IPS-NIHi7 (cell line): ENCODE data around the gene RPP25L.
"Not testable (repeated sequence)": the region's sequence is repeated elsewhere in the genome, so short reads cannot be mapped to it uniquely, and the experiment has no call there.

Source experiments
- DNase-seq: peaks from one replicate; pipeline ENCODE4 v3.0.0; 2012; ENCODE audit warnings: mixed read lengths; ENCODE audit errors: extremely low spot score

Gene RPP25L

GRCh38 chr9:34611811-34612787 is at the start of gene RPP25L:
RPP25L (minus strand) TSS chr9:34612097; CDS start chr9:34611296, 801 bp downstream.
- DNase-seq: peak; percentile 94

DNA sequence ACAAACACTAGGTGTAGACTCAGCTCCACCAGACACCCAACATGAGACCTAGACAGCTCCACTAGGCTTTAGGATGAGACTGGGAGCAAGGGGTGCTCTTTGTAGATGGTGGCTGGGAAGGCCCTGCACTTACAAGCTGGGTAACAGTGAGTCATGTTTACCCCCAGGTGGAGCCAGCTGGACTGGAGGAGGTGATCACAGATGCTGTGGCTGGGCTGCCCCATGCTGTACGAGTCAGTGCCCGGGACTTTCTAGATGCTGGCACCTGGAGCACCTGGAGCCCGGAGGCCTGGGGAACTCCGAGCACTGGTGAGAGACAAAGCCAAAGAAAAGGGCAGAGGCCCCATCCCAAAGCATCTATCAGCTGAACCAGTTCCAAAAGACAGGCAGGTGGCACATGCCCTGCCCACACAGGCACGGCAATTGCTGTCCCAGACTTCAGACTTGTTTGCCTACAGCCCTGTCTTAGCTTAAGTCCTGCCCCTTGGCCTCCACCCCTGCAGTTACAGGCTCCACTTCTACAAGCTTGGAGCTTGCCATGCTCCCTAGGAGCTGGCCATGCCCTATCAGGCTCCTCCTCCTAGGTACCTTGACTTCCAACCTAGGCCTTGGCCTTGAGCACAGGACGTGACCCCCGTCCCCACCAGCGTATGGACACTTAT is 47.8 kb upstream of the RPP25L start:
- no peak for DNase-seq

GRCh38 chr9:34658461-34658860 is 46.6 kb upstream of the RPP25L start:
- no peak for DNase-seq

DNA sequence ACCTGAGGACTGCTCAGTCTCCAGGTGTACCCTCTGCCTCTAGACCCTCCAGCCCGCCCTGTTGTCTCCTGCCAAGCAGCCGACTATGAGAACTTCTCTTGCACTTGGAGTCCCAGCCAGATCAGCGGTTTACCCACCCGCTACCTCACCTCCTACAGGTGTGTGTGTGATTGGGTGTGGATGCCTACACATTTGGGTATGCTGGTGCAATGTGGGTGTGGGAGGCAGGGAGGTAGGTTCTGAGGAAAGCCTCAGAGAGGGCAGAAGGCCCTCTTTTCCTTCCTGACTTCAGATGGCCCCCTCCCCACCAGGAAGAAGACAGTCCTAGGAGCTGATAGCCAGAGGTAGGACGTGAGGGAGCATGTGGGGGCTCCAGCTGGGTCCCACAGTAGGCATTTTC is 45.1 kb upstream of the RPP25L start:
- DNase-seq: no peak

DNA sequence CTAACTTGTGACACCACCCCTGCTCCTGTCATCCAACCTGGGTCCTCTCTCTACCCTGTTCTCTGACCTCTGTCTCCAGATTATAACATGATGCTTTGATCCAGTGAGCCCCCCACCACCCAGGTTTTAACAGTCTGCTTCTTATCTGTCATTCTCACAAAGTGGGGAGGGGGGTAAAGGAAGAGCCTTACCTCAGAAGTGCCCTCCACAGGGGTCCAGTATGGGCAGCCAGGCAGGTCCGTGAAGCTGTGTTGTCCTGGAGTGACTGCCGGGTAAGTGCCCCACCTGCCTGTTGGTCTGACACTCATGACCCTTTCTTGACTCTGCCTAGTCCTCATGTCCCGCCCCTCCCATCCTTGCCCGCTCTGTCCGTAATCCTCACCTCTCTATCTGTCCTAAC is 43.5 kb upstream of the RPP25L start:
- DNase-seq: no peak

GRCh38 chr9:34654323-34655051 is 42.6 kb upstream of the RPP25L start:
- DNase-seq: no peak

DNA sequence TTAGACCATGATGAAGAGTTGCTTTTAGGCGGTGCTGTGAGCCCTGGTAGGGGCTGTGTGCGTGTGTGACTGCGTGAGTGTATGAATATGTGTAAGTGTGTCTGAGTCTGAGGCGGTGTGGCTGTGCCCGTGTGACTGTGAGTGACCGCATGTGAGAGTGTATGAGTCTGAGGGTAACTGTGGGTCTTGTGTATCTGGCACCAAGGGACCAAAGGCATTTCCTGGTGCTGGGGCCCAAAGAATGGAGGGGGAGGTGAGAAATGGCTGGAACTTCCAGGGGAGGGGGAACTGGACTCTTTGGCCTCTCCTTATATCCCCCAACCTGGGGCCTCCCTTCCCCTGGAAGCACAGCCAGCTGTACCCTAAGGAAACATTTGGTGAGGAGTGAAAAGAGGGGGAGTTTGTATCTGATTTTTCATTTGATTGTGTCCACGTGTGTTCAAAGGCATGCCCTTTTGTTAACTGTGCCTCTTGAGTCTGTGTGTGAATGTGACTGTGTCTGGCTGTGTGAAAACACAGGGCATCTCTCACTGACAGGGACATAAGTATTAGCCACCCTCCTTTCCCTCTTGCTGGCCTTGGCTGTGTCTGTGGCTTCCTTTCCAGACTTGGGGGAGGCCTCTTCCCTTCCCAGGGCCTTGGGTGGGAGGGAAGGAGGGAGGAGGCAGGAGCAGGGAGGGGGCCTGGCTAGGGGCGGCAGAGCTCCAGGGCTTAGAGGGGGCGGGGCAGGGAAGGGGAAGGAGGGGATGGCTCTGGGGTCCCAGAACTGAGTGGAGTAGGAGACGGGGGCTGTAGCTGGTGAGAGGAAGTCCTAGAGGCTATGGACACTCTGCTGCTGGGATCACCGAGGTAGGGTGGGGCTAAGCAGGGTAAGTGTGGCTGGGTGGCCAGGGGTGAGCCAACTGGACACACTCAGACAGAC is 41.5 kb upstream of the RPP25L start:
- DNase-seq: peak; percentile 37

DNA sequence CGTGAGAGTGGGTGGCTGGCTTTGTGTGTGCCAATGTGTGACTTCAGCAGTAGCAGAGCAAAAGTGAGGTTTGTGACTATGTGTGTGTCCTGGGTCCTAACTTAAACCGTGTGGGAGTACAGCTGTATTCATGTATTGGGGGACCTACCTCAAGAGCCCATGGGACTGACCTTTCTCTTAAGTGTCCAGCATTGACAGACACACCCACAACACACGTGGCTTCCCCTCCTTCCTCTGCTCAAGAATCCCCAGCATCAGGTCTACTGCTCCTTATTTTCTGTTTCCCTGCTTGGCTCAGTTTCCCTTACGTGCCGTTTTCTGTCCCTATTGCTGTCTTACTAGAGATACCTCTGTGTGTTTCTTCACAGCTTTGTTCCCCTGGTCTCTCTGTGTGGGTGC is 40.7 kb upstream of the RPP25L start:
- DNase-seq: no peak

DNA sequence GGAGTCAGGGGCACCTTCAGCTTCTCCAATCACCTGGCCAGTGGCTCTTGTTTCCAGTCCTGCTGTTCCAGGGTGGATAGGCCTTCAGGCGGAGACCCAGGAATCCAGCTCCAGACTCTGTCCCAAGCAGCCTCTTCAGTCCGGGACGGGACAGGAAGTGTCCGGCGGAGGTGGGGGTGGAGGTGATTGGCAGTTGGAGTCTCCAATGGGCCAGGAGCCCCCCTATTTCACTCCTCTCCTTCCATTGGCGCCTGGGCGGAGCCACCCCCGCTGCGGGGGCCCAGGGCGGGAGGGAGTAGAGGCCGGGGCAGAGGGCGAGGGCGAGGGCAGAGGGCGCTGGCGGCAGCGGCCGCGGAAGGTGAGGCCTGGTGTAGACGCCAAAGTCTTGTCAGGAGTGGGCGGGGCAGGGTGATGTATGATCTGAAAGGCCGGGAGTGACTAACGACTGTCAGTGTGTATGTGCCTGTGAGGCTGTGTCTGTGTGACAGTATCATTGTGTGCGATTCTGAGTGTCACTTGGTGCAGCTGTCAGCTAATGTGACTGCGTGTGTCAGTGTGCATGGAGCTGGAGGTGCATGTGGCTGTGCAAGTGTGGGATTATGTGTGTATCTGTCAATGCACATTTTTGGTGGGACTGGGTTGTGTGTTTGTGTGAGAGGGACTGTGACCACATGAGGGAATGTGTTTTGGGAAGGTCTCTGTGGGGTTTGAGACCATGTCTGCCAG is 40.1 kb upstream of the RPP25L start, which contains the start of gene IL11RA:
TSS of gene IL11RA (plus strand) at position 310 of the 726 bp plus-strand sequence. CDS start 3,033 bp downstream, outside the sequence.
- DNase-seq: peak; percentile 95

DNA sequence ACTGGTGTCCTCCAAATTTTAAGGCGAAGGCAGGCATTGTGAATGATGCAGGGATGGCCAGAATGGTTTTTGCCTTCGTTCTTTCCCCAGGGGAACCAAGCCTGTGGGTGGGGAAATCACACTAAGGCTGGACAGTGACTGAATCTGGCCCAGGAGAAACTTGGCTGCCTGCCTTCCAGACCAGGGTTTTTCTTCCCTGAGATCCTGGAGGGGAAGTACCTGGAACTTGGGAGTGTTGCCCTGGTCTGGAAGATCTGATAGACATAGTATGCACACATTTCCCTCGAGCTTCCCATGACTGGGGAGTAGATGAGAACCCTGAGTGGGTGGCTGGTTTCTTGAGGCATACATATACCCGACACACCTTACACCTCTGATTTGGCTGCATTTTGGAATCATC is 39.4 kb upstream of the RPP25L start:
- DNase-seq: no peak

DNA sequence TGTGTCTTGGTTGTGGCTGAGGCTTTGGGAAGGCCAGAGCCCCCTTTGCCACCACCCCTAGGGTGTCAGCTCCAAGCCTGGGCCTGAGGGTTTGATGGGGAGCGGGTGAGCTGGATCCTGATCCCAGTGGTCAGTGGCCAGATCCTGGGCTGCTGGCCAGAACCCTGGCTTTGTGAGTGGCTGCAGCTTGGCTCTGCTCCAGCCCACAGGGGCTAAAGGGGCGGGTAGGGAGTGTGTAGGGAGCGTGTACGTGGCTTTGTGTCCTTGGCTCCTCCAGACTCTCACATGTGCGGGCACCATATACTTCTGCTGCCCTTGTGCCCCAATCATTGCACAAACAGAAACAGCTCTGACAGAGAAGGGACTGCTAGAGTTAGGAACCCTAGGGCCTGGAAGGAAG is 38.9 kb upstream of the RPP25L start:
- DNase-seq: no peak

- DNase-seq: no peak
These were observed 36.8 kb upstream of the RPP25L start for GRCh38 chr9:34648673-34649072.

- DNase-seq: no peak
These were observed 35.8 kb upstream of the RPP25L start for GRCh38 chr9:34647651-34648050.

DNA sequence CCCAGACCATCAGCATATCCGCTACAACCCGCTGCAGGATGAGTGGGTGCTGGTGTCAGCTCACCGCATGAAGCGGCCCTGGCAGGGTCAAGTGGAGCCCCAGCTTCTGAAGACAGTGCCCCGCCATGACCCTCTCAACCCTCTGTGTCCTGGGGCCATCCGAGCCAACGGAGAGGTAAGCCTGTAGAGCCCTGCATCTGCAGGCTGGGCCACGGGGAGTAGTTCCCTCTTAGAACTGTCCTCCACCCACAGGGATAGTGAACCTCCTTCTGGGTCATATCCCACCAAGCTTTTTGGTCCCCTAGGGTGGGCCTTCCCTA is 35.1 kb upstream of the RPP25L start:
- no peak for DNase-seq

- peak; percentile 95 for DNase-seq
These were observed 34.5 kb upstream of the RPP25L start, which contains the start of gene GALT for GRCh38 chr9:34646211-34647083. GALT (plus strand) TSS chr9:34646675; CDS start chr9:34646705, 30 bp downstream.

GRCh38 chr9:34644766-34645314 is 32.9 kb upstream of the RPP25L start:
- no peak for DNase-seq

DNA sequence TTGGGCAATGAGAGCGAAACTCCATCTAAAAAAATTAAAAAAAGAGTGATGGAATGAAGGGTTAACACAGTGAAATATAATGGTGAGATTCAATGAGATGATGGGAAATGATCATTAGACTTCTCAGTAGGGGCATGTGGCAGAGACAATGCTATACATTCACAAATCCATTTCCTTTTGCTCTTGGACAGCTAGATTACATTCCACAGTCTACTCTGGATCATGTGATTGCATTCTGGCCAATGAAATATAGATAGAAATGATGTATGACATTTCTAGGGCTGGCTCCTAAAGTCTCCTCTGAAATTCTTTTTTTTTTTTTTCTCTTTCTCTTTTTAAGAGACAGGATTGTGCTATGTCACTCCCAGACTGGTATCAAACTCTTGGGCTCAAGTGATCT is 30.8 kb upstream of the RPP25L start:
- no peak for DNase-seq

DNA sequence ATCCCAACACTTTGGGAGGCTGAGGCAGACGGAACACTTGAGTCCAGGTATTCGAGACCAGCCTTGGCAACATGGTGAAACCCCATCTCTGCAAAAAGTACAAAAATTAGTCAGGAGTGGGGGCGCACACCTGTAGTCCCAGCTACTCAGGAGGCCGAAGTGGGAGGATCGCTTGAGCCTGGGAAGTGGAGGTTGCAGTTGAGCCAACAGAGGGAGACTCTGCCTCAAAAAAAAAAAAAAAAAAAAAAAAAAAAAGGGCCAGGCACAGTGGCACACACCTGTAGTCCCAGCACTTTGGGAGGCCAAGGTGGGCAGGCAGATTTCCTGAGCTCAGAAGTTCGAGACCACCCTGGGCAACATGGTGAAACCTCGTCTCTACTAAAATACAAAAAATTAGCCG is 27.4 kb upstream of the RPP25L start:
- DNase-seq: not testable (repeated sequence)

DNA sequence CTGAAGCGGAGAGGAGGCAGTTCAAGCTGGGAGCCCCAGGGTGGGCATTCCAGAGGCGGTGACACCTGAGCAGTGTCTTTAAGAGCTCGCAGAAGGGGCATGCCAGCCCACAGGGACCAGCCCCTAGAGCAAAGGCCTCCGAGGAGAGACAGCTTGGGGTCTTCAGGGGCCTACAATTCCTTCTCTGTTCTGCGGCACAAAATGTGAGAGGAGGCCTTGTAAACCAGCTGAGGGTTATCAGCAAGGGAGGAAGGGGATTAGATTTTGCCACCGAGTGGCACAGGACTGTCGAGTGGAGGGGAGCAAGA is 26.2 kb upstream of the RPP25L start:
- no peak for DNase-seq
